ENCODE data around the gene CHMP1A.

The CHMP1A gene

GRCh38 chr16:89607937-89608740, 49.4 kb downstream of the CHMP1A start:
- TF ChIP-seq GATA3 (IDR thresholded peaks at IDR 0.05; ENCODE audit: low read depth, low read length), result no peak
- TF ChIP-seq GATA2 (IDR thresholded peaks at IDR 0.05; ENCODE audit: low read depth, low read length), result peak; percentile 63

- TF ChIP-seq GATA3 (IDR thresholded peaks at IDR 0.05; ENCODE audit: low read depth, low read length) (no peak), GATA2 (IDR thresholded peaks at IDR 0.05; ENCODE audit: low read depth, low read length) (no peak)
Observed at GRCh38 chr16:89607453-89607852, 50.1 kb downstream of the CHMP1A start.

- TF ChIP-seq GATA3 (IDR thresholded peaks at IDR 0.05; ENCODE audit: low read depth, low read length) (no peak), GATA2 (IDR thresholded peaks at IDR 0.05; ENCODE audit: low read depth, low read length) (no peak)
Observed at GRCh38 chr16:89606006-89606405, 51.5 kb downstream of the CHMP1A start.

GRCh38 chr16:89605186-89605970, 52.1 kb downstream of the CHMP1A start:
- TF ChIP-seq GATA3 (IDR thresholded peaks at IDR 0.05; ENCODE audit: low read depth, low read length) (no peak), GATA2 (IDR thresholded peaks at IDR 0.05; ENCODE audit: low read depth, low read length) (no peak)

GRCh38 chr16:89604764-89605163, 52.7 kb downstream of the CHMP1A start:
- TF ChIP-seq GATA2 (IDR thresholded peaks at IDR 0.05; ENCODE audit: low read depth, low read length), result no peak
- no peak for TF ChIP-seq GATA3 (IDR thresholded peaks at IDR 0.05; ENCODE audit: low read depth, low read length)

GRCh38 chr16:89602952-89603590, 54.4 kb downstream of the CHMP1A start:
- no peak for TF ChIP-seq GATA3 (IDR thresholded peaks at IDR 0.05; ENCODE audit: low read depth, low read length)
- TF ChIP-seq GATA2 (IDR thresholded peaks at IDR 0.05; ENCODE audit: low read depth, low read length), result no peak

- no peak for TF ChIP-seq GATA3 (IDR thresholded peaks at IDR 0.05; ENCODE audit: low read depth, low read length)
Observed at GRCh38 chr16:89602273-89602951, 55.1 kb downstream of the CHMP1A start.

- TF ChIP-seq GATA2 (IDR thresholded peaks at IDR 0.05; ENCODE audit: low read depth, low read length) (no peak), GATA3 (IDR thresholded peaks at IDR 0.05; ENCODE audit: low read depth, low read length) (no peak)
Observed at GRCh38 chr16:89601906-89602272, 55.6 kb downstream of the CHMP1A start.

- no peak for TF ChIP-seq GATA2 (IDR thresholded peaks at IDR 0.05; ENCODE audit: low read depth, low read length)
- no peak for TF ChIP-seq GATA3 (IDR thresholded peaks at IDR 0.05; ENCODE audit: low read depth, low read length)
Observed at GRCh38 chr16:89600956-89601355, 56.6 kb downstream of the CHMP1A start.

- TF ChIP-seq GATA2 (IDR thresholded peaks at IDR 0.05; ENCODE audit: low read depth, low read length) (no peak), GATA3 (IDR thresholded peaks at IDR 0.05; ENCODE audit: low read depth, low read length) (no peak)
Observed at GRCh38 chr16:89600427-89600826, 57.1 kb downstream of the CHMP1A start.

GRCh38 chr16:89599902-89600301, 57.6 kb downstream of the CHMP1A start:
- no peak for TF ChIP-seq GATA3 (IDR thresholded peaks at IDR 0.05; ENCODE audit: low read depth, low read length)
- no peak for TF ChIP-seq GATA2 (IDR thresholded peaks at IDR 0.05; ENCODE audit: low read depth, low read length)

- TF ChIP-seq GATA3 (IDR thresholded peaks at IDR 0.05; ENCODE audit: low read depth, low read length) (no peak), GATA2 (IDR thresholded peaks at IDR 0.05; ENCODE audit: low read depth, low read length) (no peak)
Observed at GRCh38 chr16:89599451-89599858, 58.1 kb downstream of the CHMP1A start.

GRCh38 chr16:89598199-89598598, 59.3 kb downstream of the CHMP1A start:
- no peak for TF ChIP-seq GATA3 (IDR thresholded peaks at IDR 0.05; ENCODE audit: low read depth, low read length)
- TF ChIP-seq GATA2 (IDR thresholded peaks at IDR 0.05; ENCODE audit: low read depth, low read length), result no peak
